HEK293 (cell line): Measurements from ENCODE around the gene LPGAT1.

Experiments used
- CTCF ChIA-PET: fragments of 350-600 bp; formaldehyde crosslinking; extraction: SDS; loops from one replicate; lab custom pipeline; 2021; ENCODE audit warnings: antibody characterized with exemption; lab: Yijun Ruan, JAX
- POLR2A ChIA-PET: fragments of 300-600 bp; formaldehyde crosslinking; extraction: SDS; loops from one replicate; lab custom pipeline; 2020; ENCODE audit warnings: antibody characterized with exemption, inconsistent platforms; lab: Yijun Ruan, JAX
- H3K27ac ChIP-seq: fragments of 200-500 bp; sonication (Bioruptor generic); 2 replicates; pipeline ENCODE4 v1.5.1; 2014; ENCODE audit warnings: low read depth, low read length, control low read depth, inconsistent platforms; ENCODE audit errors: extremely low read depth
- H3K36me3 ChIP-seq, 2 experiments: fragments of 200-500 bp in 1 of 2; sonication (Bioruptor generic) in 1 of 2; 1 replicate in 1 of 2; 2 replicates in 1 of 2; pipeline ENCODE4 v1.5.1; 2014 to 2017; ENCODE audit warnings: inconsistent platforms in 2 of 2, low read length in 2 of 2; ENCODE audit not compliant: control insufficient read depth in 2 of 2, insufficient read depth in 1 of 2
- H3K4me1 ChIP-seq: fragments of 200-500 bp; sonication (Bioruptor generic); 2 replicates; pipeline ENCODE4 v1.5.1; 2014; ENCODE audit warnings: mild to moderate bottlenecking, low read length, inconsistent platforms; ENCODE audit not compliant: control insufficient read depth, insufficient read depth
- H3K4me3 ChIP-seq: 2 replicates; pipeline ENCODE4 v1.5.1; 2011; ENCODE audit warnings: low read depth, mild to moderate bottlenecking, control low read depth, low read length, moderate library complexity
- H3K9me3 ChIP-seq: fragments of 200-500 bp; sonication (Bioruptor generic); 2 replicates; pipeline ENCODE4 v1.5.1; 2014; ENCODE audit warnings: low read depth, low read length, inconsistent platforms; ENCODE audit not compliant: control insufficient read depth, insufficient read depth
- ATF2 ChIP-seq: fragments of 450-650 bp; formaldehyde crosslinking; IDR thresholded peaks from 2 replicates; pipeline ENCODE4 v1.5.1; 2016; ENCODE audit warnings: missing biosample characterization, missing genetic modification characterization, low read depth
- GLI2 ChIP-seq: fragments of 450-650 bp; formaldehyde crosslinking; IDR thresholded peaks from 2 replicates; pipeline ENCODE4; 2017; ENCODE audit warnings: missing biosample characterization, missing genetic modification characterization, low read depth, borderline replicate concordance
- HIC1 ChIP-seq: fragments of 450-650 bp; formaldehyde crosslinking; IDR thresholded peaks from 2 replicates; pipeline ENCODE4 v1.5.1; 2016; ENCODE audit warnings: missing biosample characterization, missing genetic modification characterization
- KLF8 ChIP-seq: fragments of 450-650 bp; formaldehyde crosslinking; IDR thresholded peaks from 2 replicates; pipeline ENCODE4 v1.5.1; 2016; ENCODE audit warnings: missing biosample characterization, missing genetic modification characterization
- PRDM6 ChIP-seq: fragments of 450-650 bp; formaldehyde crosslinking; IDR thresholded peaks from 2 replicates; pipeline ENCODE4 v1.5.1; 2017; ENCODE audit warnings: missing biosample characterization, missing genetic modification characterization
- SALL2 ChIP-seq: fragments of 450-650 bp; formaldehyde crosslinking; IDR thresholded peaks from 2 replicates; pipeline ENCODE4 v1.5.0; 2017; ENCODE audit warnings: missing biosample characterization, mild to moderate bottlenecking, missing genetic modification characterization, borderline replicate concordance
- ZFP41 ChIP-seq: fragments of 450-650 bp; formaldehyde crosslinking; IDR thresholded peaks from 2 replicates; pipeline ENCODE4 v1.5.1; 2016; ENCODE audit warnings: missing biosample characterization, missing genetic modification characterization, borderline replicate concordance
- ZNF223 ChIP-seq: fragments of 450-650 bp; formaldehyde crosslinking; IDR thresholded peaks from 2 replicates; pipeline ENCODE4 v1.5.1; 2016; ENCODE audit warnings: missing biosample characterization, missing genetic modification characterization
- ZNF302 ChIP-seq: fragments of 450-650 bp; formaldehyde crosslinking; IDR thresholded peaks from 2 replicates; pipeline ENCODE4 v1.5.1; 2016; ENCODE audit warnings: missing biosample characterization, missing genetic modification characterization, low read depth
- ZNF366 ChIP-seq: fragments of 450-650 bp; formaldehyde crosslinking; conservative IDR thresholded peaks from 2 replicates; pipeline ENCODE4 v1.5.1; 2016; ENCODE audit warnings: missing biosample characterization, missing genetic modification characterization
- ZNF518A ChIP-seq: fragments of 450-650 bp; formaldehyde crosslinking; conservative IDR thresholded peaks from 2 replicates; pipeline ENCODE4 v1.5.1; 2016; ENCODE audit warnings: low read depth, missing biosample characterization, missing genetic modification characterization
- ZNF571 ChIP-seq: fragments of 450-650 bp; formaldehyde crosslinking; IDR thresholded peaks from 2 replicates; pipeline ENCODE4 v1.5.0; 2017; ENCODE audit warnings: missing biosample characterization, missing genetic modification characterization
- ZNF580 ChIP-seq: fragments of 450-650 bp; formaldehyde crosslinking; IDR thresholded peaks from 2 replicates; pipeline ENCODE4 v1.5.1; 2016; ENCODE audit warnings: missing biosample characterization, missing genetic modification characterization
- ZNF707 ChIP-seq: fragments of 450-650 bp; formaldehyde crosslinking; IDR thresholded peaks from 2 replicates; pipeline ENCODE4 v1.5.1; 2016; ENCODE audit warnings: missing biosample characterization, missing genetic modification characterization

Gene LPGAT1

GRCh38 chr1:211748810-211749209 lies 81.8 kb downstream of the LPGAT1 start:
- ChIA-PET POLR2A (no interaction called here), CTCF (interaction anchor here (0.6 to 0.7 kb wide), 2 partner anchors 25 to 707 kb away, joined by 3 read pairs; no protein-coding TSS in a partner anchor)
- peaks cover 0 to 26% of the 10 kb centered on the region in 2 experiments; a peak in 1 of 3 replicates for H3K36me3 ChIP-seq
- H3K9me3 ChIP-seq: no peaks in the 10 kb centered on the region
- H3K27ac ChIP-seq: no peak overlapping the region
- peaks cover 6% of the 10 kb centered on the region; the same call in 1 of the 2 replicates for H3K4me1 ChIP-seq
- TF ChIP-seq ZNF571: no peak
- no peak for TF ChIP-seq ZNF518A
- no peak for TF ChIP-seq ZNF707
- no peak for TF ChIP-seq ATF2 (tag by site-specific recombination)
- TF ChIP-seq SALL2 (tag by site-specific recombination): no peak
- no peak for TF ChIP-seq HIC1 (tag by site-specific recombination)
- no peak overlapping the region for H3K4me3 ChIP-seq

- H3K4me1 ChIP-seq: no peaks in the 10 kb centered on the region
- no peak overlapping the region for H3K4me3 ChIP-seq
- no peak overlapping the region for H3K27ac ChIP-seq
- ChIA-PET CTCF (interaction anchor here (0.7 kb wide), 1 partner anchor 713 kb away, joined by 4 read pairs; no protein-coding TSS in a partner anchor), POLR2A (no interaction called here)
- no peak for TF ChIP-seq ZNF223 (tag by site-specific recombination)
- no peak for TF ChIP-seq GLI2 (tag by site-specific recombination)
- TF ChIP-seq, all 188 proteins: peak for 0
- no peaks in the 10 kb centered on the region for H3K9me3 ChIP-seq
- peaks cover 0 to 8% of the 10 kb centered on the region in 2 experiments; a peak in 1 of 3 replicates for H3K36me3 ChIP-seq
These were observed 87.6 kb downstream of the LPGAT1 start for GRCh38 chr1:211742889-211743529.

GRCh38 chr1:211742272-211742671 lies 88.3 kb downstream of the LPGAT1 start:
- no peak overlapping the region for H3K4me3 ChIP-seq
- ChIA-PET CTCF (interaction anchor here (1.0 to 1.1 kb wide), 2 partner anchors 20 to 86 kb away, joined by 3 to 6 read pairs; no protein-coding TSS in a partner anchor), POLR2A (no interaction called here)
- H3K27ac ChIP-seq: no peak overlapping the region
- H3K36me3 ChIP-seq: peaks cover 0 to 3% of the 10 kb centered on the region in 2 experiments; a peak in 1 of 3 replicates
- no peaks in the 10 kb centered on the region for H3K4me1 ChIP-seq
- H3K9me3 ChIP-seq: no peaks in the 10 kb centered on the region
- TF ChIP-seq ZNF580 (tag by site-specific recombination) (no peak), PRDM6 (no peak), ZNF366 (tag by site-specific recombination) (no peak), ZFP41 (tag by site-specific recombination) (no peak), KLF8 (no peak), ZNF302 (tag by site-specific recombination) (no peak)
